Thyroid gland (tissue), 4 donors: ENCODE data around the gene PDE11A. TPM values are rescaled to one million over a fixed set of nuclear protein-coding genes. Genes with fewer than 3 reads are reported as not detected.

Source experiments
- DNase-seq, 2 donors: peaks; one replicate each; pipeline ENCODE4 v3.0.0-alpha.2; 2019
- H3K27ac ChIP-seq, 3 donors: fragments of 200-600 bp; sonication (generic); 1 replicate in 2 of 3; 2 replicates in 1 of 3; pipeline ENCODE4 v1.5.1; 2016 to 2019; ENCODE audit warnings: mild to moderate bottlenecking in 1 of 3, moderate library complexity in 1 of 3
- H3K27me3 ChIP-seq: fragments of 200-600 bp; sonication (generic); one replicate; pipeline ENCODE4 v1.5.1; 2019
- H3K36me3 ChIP-seq, 2 donors: fragments of 200-600 bp; sonication (generic); one replicate each; pipeline ENCODE4 v1.5.1; 2016 to 2019
- H3K4me1 ChIP-seq, 2 donors: fragments of 200-600 bp; sonication (generic); one replicate each; pipeline ENCODE4 v1.5.1; 2017 to 2019
- H3K4me3 ChIP-seq, 3 donors: fragments of 200-600 bp; sonication (generic); replicated peaks in 1 of 3; 1 replicate in 2 of 3; 2 replicates in 1 of 3; pipeline ENCODE4 v1.5.1; 2016; ENCODE audit warnings: mild to moderate bottlenecking in 1 of 3
- H3K9me3 ChIP-seq: fragments of 200-600 bp; sonication (generic); one replicate; pipeline ENCODE4 v1.5.1; 2017
- CTCF ChIP-seq, 6 experiments: fragments of 200-600 bp in 3 of 6; fragments of 450-650 bp in 3 of 6; sonication (generic) in 3 of 6; IDR thresholded peaks; one replicate each; pipeline ENCODE4 v1.5.1; 2016 to 2019; ENCODE audit warnings: antibody characterized with exemption in 6 of 6, mild to moderate bottlenecking in 2 of 6, inconsistent platforms in 1 of 6, moderate library complexity in 1 of 6
- POLR2A ChIP-seq, 2 donors: fragments of 450-650 bp; IDR thresholded peaks; one replicate each; pipeline ENCODE4 v1.6.1; 2017; ENCODE audit warnings: antibody characterized with exemption in 2 of 2, mild to moderate bottlenecking in 2 of 2, moderate library complexity in 1 of 2
- WGBS, 2 donors: methylation state at CpG; one replicate each; pipeline ENCODE4 v1.1.5; 2017; 5-methylcytosine and 5-hydroxymethylcytosine counted together
- intact Hi-C: fragments of 100-400 bp; cut with DNase I; formaldehyde crosslinking; loops from one replicate; pipeline ENCODE4 v1.15.1; 2023
- total RNA-seq, 4 donors: library from RNA; depleted of rRNA; stranded (reverse); fragments of >200 nt; gene quantifications; one replicate each; pipeline ENCODE4 v1.2.3, GENCODE V29; 2016

The PDE11A gene
- total RNA-seq, 4 donors from 2014 or later: 2.2 to 4.0 (median 3.0) TPM

GRCh38 chr2:177724398-177725287, 347.9 kb downstream of the PDE11A start:
- Histone ChIP-seq H3K4me1 (no peaks in the 10 kb centered on the region), H3K27me3 (no peaks in the 10 kb centered on the region), H3K36me3 (no peaks in the 10 kb centered on the region), H3K4me3 (no peak overlapping the region), H3K27ac (no peak overlapping the region), H3K9me3 (no peaks in the 10 kb centered on the region)
- WGBS, 2 donors: 42% methylated on average over 10 of the region's 10 CpGs
- DNase-seq: peak; percentile 15 to 38
- intact Hi-C loops: loop anchor here (10.0 kb wide), 2 partner anchors 390 to 560 kb away; no protein-coding TSS in a partner anchor
- peak; percentile 43 to 68 (median 58) for TF ChIP-seq CTCF (IDR thresholded peaks at IDR 0.05)
- no peak for TF ChIP-seq POLR2A (IDR thresholded peaks at IDR 0.05)

GRCh38 chr2:177723235-177723634, 349.3 kb downstream of the PDE11A start:
- H3K27ac ChIP-seq: no peak overlapping the region
- DNase-seq: no peak
- H3K9me3 ChIP-seq: no peaks in the 10 kb centered on the region
- H3K36me3 ChIP-seq: no peaks in the 10 kb centered on the region
- H3K27me3 ChIP-seq: no peaks in the 10 kb centered on the region
- WGBS, 2 donors: 92 to 94% methylated on average over 3 of the region's 3 CpGs
- intact Hi-C loops: loop anchor here (10.0 kb wide), 2 partner anchors 388 to 558 kb away; no protein-coding TSS in a partner anchor
- no peaks in the 10 kb centered on the region for H3K4me1 ChIP-seq
- TF ChIP-seq POLR2A (IDR thresholded peaks at IDR 0.05) (no peak), CTCF (IDR thresholded peaks at IDR 0.05) (no peak)
- H3K4me3 ChIP-seq: no peak overlapping the region

GRCh38 chr2:177721818-177722567, 350.6 kb downstream of the PDE11A start:
- Histone ChIP-seq H3K4me3 (no peak overlapping the region), H3K4me1 (no peaks in the 10 kb centered on the region), H3K27me3 (no peaks in the 10 kb centered on the region), H3K27ac (no peak overlapping the region), H3K36me3 (no peaks in the 10 kb centered on the region), H3K9me3 (no peaks in the 10 kb centered on the region)
- no peak for DNase-seq
- intact Hi-C loops: loop anchor here (10.0 kb wide), 2 partner anchors 387 to 557 kb away; no protein-coding TSS in a partner anchor
- TF ChIP-seq POLR2A (IDR thresholded peaks at IDR 0.05) (no peak), CTCF (IDR thresholded peaks at IDR 0.05) (no peak)
- WGBS, 2 donors: 84% methylated on average over 11 of the region's 11 CpGs

- TF ChIP-seq CTCF (IDR thresholded peaks at IDR 0.05) (no peak), POLR2A (IDR thresholded peaks at IDR 0.05) (no peak)
- H3K27me3 ChIP-seq: no peaks in the 10 kb centered on the region
- DNase-seq: no peak
- H3K27ac ChIP-seq: no peak overlapping the region
- H3K4me1 ChIP-seq: no peaks in the 10 kb centered on the region
- intact Hi-C loops: loop anchor here (10.0 kb wide), 2 partner anchors 386 to 556 kb away; no protein-coding TSS in a partner anchor
- H3K9me3 ChIP-seq: no peaks in the 10 kb centered on the region
- H3K4me3 ChIP-seq: no peak overlapping the region
- H3K36me3 ChIP-seq: no peaks in the 10 kb centered on the region
- WGBS, 2 donors: 96 to 97% methylated on average over 2 of the region's 2 CpGs
Measured at GRCh38 chr2:177721087-177721486, 351.5 kb downstream of the PDE11A start.
